ENCODE measurements around the gene STEAP2.

Gene STEAP2

GRCh38 chr7:90194911-90195809, 16.4 kb upstream of the STEAP2 start:
- DNase-seq = no peak

GRCh38 chr7:90201500-90202195, 9.9 kb upstream of the STEAP2 start:
- no peak for DNase-seq

DNA sequence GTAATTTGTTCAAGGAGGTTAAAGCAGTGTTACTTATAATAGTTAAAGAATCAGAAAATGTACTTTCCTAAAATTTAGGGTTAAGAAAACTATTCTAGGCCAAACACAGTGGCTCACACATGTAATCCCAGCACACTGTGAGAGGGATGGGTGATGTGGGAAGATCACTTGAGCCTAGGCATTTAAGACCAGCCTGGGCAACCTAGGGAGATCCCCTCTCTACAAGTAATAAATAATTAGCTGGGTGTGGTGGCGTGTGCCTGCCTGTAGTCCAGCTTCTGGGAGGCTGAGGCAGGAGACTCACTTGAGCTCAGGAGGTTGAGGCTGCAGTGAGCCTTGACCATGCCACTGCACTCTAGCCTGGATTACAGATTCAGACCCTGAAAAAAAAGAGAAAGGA, 3.6 kb upstream of the STEAP2 start:
- no peak for DNase-seq

DNA sequence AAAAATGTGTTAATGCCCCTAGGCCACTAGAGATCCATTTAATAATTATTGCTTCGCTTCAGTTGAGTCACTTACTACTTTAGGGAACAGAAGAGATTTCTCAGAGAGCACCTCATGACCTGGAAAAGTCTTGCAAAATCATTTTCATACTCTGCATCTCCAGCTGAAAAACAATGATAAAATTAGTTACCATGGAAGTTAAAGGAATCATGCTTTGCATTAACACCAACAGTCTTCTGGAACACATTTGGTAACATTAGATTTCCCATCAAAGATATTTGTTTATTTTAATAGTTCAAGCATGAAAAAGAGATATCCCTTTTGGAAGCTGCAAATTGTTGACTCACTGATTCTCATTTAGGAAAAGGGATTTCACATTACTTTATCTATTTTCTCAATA, 1.8 kb upstream of the STEAP2 start:
- no peak for DNase-seq

DNA sequence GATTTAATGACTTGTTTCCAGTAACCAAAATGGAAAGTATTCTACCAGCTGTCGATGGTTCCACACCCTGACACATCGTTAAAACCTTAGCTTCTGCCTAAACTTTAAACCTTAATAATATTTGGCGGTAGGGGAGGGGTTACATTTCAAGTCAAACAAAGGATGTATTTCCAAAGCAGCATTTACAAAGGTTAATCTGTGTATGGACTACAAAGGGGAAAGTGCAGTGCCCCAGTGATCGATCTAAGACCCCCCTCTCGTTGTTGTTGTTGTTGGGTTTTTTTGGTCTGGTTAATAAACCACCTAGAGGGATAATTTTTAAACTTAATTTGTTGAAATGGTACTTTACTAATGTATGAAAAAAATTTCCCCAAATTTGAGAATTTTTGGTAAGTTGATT, 1.1 kb upstream of the STEAP2 start:
- no peak for DNase-seq

DNA sequence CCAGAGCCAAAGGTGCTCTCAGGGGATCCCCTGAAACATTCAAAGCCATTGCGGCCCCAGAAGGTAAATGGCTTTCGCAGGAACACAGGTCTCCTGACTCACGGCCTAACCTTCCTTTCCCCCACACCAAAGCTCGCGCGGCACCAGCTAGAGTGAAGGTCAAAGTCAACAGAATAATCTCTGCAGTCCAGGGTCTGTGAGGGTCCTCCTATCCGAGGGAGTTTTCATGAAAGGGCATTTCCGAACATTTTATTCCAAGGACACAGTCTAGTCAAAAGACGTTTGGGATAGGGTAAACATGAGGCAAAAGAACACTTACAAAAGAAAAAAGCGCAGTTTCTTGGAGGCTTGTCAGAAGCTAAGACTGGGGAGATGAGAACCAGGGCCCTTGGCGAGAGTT, 559 bp upstream of the STEAP2 start:
- DNase-seq = no peak

- DNase-seq = no peak
These were observed 582 bp downstream of the STEAP2 start for GRCh38 chr7:90212149-90212495.

DNA sequence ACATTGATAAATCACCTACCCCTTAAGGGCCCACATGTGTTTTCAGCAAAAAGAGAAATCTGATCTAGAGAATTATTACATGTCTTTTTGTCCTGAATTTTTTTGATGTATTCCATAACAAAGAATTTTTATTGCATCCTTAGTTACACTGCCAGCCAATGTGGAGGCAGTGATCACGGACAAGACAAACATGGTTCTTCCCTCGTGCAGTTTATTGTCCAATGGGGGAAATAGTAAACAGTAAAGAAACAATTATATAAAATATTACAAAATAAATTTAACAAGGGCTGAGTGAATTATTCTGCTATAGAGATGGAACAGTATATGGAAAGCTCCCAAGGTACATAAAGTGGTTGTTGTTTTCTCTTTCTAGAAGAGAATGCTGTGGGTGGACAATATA, 2.0 kb downstream of the STEAP2 start:
- DNase-seq = no peak

GRCh38 chr7:90216080-90216674, 4.6 kb downstream of the STEAP2 start:
- DNase-seq = no peak

DNA sequence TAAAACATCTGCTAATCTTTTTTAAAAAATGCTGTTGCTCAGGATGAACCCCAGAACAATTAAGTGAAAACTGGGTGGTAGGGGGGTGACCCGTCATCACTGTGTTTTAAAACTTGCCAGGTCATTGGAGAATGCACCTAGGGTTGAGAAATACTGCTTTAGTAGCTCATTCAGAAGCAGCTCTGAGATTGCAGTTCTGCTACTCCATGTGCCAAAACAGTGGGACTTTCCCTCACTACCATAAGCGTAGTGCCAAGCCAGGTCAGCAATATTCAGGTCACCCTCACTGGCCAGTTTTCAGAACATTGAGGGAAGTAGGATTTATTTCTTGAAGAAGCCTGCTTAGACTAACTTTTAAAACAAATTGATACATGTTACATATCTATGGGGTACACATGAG, 5.2 kb downstream of the STEAP2 start:
- DNase-seq = no peak

GRCh38 chr7:90222390-90222789, 10.8 kb downstream of the STEAP2 start:
- no peak for DNase-seq

DNA sequence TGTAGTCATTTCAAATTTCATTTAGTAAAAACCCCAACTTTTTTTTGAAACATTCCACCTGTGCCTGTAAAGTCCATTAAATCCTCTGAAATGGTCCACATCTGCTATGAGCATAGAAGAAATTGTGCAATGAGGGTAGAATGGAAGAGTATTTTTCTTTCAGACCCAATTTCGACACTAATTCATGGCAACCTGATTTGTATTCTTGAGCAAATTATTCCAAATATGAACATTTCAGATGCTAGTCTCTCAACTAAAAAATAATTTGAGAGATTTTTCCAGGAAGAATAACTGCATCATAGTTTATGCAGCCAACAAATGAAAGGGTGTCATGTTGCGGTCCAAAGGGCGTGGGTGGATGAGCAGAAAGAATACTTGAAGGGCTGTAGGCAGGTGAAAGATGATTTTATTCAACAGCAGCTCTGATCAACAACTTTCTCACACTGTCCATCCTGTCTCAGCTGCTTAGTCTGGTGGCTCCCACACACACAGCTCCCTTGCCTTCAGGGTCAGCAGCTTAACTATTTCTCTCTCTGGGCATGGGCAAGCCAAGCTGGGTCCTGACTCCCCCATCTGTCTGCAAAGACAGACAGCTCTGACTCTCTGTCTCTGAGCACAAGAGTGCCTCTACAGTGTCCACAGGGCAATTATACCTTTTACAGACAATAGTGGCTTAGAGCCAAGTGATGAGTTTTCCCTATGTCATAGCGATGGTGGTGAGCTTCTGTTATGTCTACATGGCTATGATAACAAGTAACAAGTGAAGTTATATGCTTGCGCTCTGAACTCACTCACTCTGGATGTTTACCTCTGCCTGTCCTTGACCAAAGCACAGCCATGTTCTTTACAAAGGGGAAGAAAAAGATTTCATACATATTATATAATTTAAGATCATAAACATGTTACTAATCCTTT, 11.5 kb downstream of the STEAP2 start:
- no peak for DNase-seq

- DNase-seq = no peak
These were observed 12.7 kb downstream of the STEAP2 start for GRCh38 chr7:90224195-90224594.

GRCh38 chr7:90225181-90225580, 13.6 kb downstream of the STEAP2 start:
- DNase-seq = no peak

- no peak for DNase-seq
These were observed 14.1 kb downstream of the STEAP2 start for GRCh38 chr7:90225601-90226000.

DNA sequence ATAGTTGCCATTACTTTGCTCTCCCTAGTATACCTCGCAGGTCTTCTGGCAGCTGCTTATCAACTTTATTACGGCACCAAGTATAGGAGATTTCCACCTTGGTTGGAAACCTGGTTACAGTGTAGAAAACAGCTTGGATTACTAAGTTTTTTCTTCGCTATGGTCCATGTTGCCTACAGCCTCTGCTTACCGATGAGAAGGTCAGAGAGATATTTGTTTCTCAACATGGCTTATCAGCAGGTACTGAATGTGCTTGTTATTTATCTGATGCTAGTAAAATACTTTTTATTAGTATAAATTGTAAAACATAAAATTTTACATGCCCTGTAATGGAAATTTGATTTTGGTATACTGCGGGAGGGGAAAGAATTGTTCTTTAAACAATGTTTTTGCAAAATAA, 15.7 kb downstream of the STEAP2 start:
- DNase-seq = no peak

DNA sequence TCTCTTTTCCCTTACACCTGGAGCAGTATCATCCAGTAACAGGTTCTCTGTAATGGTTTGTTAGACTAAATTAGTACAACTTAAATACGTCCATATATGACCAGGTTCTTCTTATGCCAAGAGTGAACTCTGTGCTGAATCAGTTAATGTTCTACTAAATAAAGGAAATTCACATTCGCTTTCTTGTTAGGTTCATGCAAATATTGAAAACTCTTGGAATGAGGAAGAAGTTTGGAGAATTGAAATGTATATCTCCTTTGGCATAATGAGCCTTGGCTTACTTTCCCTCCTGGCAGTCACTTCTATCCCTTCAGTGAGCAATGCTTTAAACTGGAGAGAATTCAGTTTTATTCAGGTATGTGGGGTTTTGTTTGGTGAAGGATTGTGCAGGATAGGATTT, 18.1 kb downstream of the STEAP2 start:
- DNase-seq = no peak

DNA sequence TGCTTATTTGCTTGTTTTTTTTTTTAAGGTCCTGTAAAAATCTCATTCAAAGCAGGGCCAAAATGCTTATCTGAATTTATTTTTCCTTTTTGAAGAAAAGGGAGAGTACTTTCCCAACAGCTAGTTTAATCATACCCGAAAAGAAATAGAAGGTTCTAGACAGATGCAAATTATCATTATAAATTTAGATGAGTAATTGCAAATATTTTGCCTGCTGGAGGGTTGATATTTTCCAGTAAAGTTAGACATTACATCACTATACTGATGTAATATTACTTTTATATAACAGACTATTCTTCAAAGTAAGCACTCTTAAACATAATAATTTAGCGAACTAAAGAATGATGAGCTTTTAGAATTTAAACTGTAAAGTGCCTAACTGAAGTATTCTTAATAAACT, 19.3 kb downstream of the STEAP2 start:
- no peak for DNase-seq

DNA sequence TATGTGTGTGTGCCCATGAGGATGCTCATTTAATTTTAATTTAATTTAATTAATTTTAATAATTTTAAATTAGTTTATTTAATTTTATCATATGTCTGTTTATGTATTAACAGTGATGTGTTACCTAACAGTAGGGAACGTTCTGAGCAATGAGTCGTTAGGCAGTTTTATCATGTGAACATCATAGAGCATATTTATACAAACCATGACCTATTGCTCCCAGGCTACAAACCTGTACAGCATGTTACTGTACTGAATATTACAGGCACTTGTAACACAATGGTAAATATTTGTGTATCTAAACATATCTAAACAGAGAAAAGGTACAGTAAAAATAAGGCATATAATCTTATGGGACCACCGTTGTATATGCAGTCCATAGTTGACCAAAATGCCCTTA, 19.8 kb downstream of the STEAP2 start:
- no peak for DNase-seq

- DNase-seq = no peak
These were observed 20.9 kb downstream of the STEAP2 start for GRCh38 chr7:90232430-90232829.

DNA sequence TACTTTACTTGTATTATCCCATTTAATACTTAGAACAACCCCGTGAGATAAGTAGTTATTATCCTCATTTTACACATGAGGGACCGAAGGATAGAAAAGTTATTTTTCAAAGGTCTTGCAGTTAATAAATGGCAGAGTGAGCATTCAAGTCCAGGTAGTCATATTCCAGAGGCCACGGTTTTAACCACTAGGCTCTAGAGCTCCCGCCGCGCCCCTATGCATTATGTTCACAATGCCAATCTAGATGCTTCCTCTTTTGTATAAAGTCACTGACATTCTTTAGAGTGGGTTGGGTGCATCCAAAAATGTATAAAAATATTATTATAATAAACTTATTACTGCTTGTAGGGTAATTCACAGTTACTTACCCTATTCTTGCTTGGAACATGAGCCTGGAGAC, 22.0 kb downstream of the STEAP2 start:
- DNase-seq = no peak

GRCh38 chr7:90236721-90237289, 25.3 kb downstream of the STEAP2 start:
- DNase-seq = no peak

Data from fibroblast of skin of scalp (primary cell).